GM10847 (cell line): ENCODE data around the gene KIAA0040.

Experiments
- POLR2A ChIP-seq: IDR thresholded peaks from 2 replicates; pipeline ENCODE4 v1.6.1; 2011; ENCODE audit not compliant: insufficient read length; ENCODE audit errors: extremely low read depth

KIAA0040 gene

DNA sequence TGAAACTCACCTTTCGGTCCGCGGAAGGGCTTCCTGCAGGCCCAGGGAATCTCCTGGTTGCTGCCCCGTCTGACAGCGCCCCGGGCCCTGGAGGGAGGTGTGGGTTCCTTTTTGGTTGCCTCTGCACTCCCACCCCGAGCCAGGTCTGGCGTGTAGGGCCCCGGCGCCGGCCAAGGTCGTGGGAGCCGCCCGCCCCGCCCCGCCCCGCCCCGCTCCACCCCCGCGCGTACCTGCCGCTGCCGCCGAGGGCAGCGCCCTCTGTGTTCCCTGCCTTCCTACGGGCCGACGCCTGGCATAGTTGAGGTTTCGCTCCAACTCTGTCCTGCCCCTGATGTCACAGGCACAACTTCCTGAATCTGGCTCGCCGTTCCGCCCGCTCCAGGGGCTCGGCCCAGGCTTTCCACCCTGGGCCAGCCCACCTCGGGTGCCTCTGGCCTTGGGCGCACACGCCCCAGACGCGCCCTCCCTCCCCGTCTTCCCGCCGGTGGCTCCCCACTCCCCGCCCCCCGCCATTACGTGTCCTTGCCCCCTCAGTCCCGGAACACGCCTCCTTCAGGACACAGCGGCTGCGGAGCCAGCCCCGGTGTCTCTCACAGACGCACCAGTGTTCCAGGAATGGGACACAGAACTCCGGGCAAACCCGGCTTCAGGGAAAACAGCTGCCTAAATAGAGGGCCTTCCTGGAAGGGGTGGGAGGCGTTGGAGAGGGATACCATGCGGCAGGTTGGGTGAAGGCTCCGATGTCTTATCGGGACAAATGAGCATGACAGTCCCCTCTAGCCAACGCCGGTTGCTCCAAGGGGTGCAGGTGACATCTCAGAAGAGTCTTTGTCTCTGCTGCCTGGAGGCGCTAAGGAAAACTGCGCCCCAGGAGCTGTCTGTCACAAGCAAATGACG lies at the start of gene KIAA0040:
TSS of gene KIAA0040 (minus strand) at position 147 of the 897 bp plus-strand sequence. CDS start 31,763 bp downstream, outside the sequence.
- TF ChIP-seq POLR2A, result peak; percentile 73

DNA sequence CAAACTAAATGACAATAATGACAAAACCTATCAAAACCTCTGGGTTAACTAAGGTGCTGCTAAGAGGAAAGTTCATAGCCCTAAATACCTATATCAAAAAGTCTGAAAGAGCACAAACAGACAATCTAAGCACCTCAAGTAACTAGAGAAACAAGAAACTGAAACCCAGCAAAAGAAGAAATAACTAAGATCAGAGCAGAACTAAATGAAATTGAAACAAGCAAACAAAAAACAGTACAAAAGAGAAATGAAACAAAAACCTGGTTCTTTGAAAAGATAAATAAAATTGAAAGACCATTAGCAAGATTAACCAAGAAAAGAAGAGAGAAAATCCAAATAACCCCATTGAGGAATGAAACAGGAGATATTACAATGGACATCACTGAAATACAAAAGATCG lies 44.8 kb upstream of the KIAA0040 start:
- no peak for TF ChIP-seq POLR2A

DNA sequence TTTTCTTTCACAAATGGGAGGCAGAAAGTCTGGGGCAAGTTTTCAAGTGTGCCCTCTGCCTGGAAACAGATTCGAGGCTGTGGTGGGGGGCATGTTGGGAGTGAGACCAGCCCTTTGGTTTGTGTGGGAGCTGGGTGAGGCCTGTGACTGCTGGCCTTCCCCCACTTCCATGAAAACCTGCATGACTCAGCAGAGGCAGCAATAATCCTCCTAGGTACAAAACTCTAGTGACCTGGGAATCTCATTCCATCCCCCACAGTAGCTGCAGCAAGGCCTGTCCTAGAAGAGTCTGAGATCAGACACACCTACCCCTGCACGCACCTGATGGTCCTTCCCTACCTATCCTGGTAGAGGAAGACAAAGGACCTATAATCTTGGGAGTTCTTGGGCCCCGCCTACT lies 42.1 kb upstream of the KIAA0040 start:
- TF ChIP-seq POLR2A, result no peak

DNA sequence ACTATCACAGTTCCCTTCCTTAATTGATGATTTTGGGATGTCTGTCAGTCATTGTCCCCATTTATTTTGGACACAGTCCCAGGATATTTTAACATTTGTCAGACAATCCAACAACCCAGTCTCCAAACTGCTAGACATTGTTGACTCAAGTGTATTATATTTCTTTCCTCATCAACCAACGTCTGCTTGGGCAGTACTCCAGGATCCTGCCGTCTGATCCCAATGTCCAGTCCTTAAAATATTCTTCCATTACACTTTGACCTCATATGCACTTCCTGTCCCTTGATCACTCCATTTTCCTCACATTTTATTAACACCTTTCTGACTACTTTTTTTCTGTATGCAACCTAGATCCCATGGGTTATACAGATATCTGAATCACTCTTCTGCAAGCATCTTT lies 39.8 kb upstream of the KIAA0040 start:
- no peak for TF ChIP-seq POLR2A

DNA sequence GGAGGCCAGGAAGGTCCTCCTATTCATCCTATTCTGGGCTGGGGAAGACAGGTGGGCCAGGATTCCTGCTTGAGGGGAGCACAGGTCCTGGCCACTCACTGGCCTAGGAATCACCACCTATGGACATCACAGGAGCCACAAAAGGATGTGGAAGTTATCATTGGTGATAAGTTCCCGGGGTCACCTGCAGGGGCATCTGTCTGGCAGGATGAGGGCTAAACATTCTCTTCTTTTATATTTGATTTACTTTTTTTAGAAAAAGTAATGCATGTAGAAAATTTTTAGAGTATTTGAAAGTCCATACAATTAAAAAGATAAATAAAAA lies 33.2 kb upstream of the KIAA0040 start:
- TF ChIP-seq POLR2A, result no peak

DNA sequence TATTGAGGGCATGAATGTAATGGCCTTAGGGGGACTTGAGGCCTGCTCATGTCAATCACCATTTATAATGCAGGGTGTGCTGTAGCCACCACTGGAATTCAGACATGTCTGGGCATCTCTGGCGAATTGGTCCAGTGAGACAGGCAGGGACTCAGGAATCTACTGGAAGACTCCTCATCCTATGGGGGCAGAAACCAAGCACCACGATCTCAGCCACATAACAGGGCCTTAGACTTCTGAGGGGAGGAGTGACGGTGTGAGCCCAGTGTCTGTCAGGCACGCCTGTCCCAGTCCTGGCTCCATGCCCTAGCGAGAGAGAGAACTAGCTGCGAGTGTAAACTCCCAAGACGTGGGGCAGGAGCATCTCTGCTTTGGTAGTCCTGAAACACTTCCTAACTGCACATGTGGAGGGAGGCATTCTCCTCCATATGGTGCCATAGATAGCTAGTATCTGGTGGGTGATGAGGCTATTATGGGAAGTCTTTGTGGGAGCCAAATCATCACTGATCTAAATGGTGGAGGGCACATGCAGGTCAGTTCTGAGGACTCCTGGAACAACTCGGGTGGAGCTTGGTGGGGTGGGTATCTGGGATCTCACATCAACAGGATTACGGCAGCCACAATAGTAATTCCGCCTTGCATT lies 29.8 kb upstream of the KIAA0040 start:
- no peak for TF ChIP-seq POLR2A

DNA sequence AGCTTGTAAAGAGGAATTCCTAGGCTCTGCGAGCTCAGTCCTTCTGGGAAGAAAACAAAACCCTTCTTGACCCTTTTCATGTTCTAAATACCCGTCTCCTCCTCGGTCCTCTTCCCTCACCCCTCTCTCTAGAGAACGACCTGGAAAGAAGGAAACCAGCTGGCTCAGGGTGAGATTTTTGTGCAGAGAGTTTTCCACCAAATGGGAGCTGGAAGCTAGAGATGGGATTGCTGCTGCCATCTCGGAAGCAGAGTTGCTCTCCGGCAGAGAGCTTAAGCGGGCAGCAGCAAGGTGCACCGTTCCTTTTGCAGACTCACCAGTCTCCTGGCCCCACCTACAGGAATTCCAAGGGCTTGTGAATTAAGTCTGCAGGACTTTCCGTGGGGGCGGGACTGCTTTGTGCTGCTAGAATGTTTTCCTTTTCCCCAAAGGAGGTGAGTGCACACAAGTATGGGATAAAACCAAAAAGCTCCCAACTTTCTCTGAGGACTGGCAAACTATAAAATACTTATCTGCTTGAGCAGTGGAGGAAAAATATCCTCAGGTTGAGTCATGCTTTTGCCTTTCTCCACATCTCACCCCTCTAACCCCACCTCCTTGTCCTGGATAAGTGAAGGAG lies 29.1 kb upstream of the KIAA0040 start:
- TF ChIP-seq POLR2A, result no peak

DNA sequence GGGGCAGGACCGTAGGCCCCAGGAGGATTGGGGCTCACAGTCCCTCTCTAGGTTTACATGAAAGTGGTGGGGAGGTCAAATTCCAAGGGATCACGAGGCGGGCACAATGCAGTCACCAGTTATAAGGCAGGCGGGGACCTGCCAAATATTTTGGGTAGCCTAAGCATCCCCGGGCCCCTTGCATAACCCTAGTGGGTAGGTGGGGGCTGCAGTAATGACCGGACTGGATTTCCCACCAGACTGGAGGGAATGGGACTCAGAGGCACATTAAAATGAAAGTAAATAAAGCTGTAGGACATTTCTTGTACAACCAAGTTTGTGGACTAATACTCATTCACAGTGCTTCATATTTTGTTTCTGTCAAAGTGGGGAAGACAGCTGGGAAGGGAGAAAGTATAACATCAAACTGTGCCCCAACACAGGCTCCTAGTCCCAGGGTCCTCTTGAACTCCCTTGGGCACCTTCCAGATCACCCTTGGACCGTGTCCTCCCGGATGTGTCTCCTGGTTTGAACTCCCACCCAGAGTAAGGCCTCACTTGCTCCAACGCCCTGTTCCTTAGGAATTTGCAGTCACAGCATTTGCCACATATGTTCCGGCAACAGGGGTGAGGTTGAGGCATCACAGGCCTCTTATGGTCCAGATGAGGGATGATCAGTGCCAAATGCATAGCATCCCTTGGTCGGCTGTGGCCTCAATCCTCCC lies 28.4 kb upstream of the KIAA0040 start:
- no peak for TF ChIP-seq POLR2A

DNA sequence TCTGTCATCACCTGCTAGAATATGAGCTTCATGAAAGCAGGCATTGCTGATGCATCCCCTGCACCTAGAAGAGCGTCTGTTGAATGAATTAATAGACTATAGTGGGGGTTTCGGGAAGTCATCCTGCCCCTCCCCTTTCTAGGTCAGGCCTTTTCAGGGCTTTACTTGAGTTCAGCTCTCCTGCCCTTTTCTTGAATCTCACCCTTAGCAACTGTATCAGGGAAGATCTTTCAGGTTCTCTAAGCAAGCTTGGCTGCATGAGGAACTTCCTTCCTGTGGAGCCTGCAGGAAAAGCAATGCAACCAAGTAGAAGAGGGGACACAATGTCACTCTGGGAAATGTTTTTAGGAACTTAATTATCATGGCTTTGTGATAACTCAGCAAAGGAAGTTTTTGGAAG lies 27.2 kb upstream of the KIAA0040 start:
- no peak for TF ChIP-seq POLR2A

DNA sequence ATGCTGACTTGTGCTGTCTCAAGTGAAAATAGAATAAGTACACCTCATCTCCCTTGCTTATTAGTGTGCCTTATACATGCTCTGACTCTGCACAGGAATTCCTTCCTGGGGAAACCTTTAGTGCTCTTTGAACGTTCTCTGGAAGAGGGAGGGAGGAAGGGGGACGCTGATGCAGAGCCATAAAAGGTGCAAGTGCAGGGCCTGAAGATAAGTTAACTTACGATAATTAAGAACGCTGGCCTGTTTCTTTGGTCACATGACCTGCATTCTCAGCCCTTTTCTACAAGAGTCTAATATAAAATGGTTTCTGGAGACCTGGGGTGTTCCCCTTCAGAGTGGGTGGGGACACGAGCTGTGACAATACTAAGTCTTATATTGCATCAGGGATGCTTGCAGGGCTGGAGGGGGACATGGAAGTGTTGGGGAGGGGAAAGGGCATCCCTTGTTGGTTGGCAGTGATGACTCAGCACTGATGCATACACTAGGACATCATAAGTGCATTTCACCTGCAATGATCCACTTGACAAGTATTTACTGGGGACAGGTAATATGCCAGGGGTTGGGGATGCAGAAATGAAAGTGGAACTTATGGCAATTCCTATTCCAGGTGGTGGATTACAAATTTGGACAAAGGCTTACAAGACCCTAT lies 26.3 kb upstream of the KIAA0040 start:
- no peak for TF ChIP-seq POLR2A

DNA sequence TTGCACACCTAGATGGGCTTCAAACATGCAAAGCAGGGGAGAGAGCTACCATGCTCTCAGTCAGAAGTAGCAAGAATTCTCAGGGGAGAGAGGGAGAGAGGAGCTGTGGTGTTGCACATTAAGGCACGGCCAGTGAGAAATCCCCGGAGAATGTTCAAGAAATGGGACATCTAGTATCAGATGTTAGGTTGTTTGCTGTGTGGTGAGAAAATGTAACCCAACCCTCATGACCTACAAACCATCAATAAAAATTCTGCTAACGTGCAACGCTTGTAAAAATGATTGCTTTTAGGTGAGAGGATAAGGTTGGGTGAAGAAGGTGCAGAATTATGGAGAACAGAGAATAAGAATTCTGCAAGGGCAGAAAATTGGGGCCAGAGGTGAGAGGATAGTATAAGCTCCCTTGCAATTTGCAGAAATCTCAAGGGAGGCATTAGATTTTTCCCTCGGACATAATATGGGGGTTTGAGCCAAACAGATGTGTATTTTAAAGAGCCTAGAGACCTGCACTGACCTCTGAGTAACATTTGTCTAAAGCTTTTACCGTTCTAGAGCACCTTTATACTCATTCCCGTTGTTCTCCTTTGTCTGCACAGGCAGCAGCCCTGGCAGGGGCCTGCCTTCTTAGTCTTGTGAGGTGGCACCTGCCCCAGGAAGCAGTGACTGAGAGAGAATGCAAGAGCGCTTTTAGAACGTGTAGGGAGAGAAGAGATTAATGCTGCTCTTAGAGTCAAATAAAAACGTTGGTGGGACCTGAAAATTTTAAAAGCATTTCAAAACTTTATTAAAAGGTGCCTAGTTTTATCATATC lies 25.4 kb upstream of the KIAA0040 start:
- TF ChIP-seq POLR2A, result no peak

DNA sequence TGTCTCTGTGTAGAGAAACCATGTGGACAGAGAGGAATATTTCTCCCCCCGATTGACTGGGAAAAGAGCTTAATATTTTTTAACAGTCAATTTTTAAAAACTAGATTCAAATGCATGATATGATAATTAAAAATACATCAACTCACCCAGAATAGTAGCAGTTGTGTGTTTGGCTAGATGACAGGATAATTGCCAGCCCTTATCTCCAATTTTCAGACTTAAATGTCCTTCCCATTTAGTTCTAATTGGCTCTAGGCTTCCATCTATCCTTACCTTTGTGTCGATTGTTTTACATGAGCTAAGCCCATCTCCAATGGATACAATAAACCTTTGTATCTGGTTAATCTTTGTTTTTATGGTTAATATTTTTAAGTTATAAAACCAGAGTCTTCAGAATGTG lies 23.9 kb upstream of the KIAA0040 start:
- no peak for TF ChIP-seq POLR2A

DNA sequence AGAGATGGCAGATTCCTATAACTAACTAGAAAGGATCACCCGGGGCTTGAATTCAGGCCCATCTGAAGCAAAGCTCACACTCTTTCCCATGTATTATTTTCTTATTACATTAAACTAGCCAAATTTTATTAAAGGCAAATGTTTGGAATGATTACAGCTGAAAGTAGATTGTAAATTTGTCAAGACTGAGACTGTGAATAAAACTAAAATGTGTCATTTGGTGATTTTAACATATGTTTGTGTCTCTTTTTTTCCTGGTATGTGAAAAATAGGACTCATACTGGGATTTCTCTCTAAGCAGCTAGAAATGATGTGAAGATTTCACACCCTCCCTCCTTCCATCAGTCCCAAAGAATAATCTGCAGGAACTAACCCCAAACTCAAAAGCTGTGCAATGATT lies 19.1 kb upstream of the KIAA0040 start:
- no peak for TF ChIP-seq POLR2A

DNA sequence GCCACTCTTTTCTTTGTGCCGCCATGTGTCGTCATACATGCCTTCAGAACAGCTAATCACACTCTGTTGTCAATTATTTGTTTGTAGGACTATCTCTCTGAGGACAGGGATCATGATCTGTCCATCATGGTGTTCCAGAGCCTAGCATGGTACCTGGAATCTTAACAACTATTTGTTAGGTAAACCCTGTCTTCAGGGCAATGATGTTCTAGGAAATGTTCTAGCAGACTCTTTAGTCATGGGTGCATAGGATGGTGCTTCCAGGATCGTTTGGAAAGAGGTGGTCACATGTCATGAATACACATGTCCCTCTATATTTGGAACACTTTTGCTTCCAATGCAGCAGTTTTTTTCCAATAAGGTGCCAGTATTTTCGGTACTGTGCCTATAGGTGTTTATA lies 18.2 kb upstream of the KIAA0040 start:
- no peak for TF ChIP-seq POLR2A
